ENCODE measurements around the gene AZI2.

DNA sequence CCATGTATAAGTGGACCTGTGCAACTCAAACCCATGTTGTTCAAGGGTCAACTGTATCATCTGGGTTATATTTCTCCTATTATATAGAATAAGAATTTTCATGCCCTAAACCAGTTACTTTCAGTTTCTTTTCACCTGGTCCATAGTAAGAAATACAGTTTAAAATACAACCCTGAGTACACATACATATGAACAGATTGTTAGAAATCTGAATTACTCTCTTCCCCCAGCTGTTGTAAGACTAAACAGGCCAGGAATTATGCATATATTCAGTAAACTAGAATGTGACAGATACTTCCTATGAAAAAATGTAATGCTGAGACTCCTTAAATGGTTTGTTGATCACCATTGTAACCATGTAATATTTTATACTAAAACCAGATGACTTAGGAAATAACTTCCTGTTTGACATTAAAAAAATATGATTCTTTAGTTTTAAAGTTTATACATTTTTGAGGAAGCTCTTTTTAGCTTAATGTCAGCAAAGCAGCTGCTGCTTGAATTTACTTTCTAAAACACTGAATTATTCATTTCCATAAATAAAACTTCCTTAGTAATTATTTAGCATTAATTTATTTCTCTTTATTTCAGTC lies 52.6 kb downstream of the AZI2 start:
- TF ChIP-seq EZH2phosphoT487 (IDR thresholded peaks at IDR 0.05; ENCODE audit: insufficient read depth, low read depth) (no peak), EZH2 (IDR thresholded peaks at IDR 0.05; ENCODE audit: insufficient read depth, poor library complexity, severe bottlenecking) (no peak)
